ENCODE data around the gene SCNN1A. TPM values are rescaled to one million over a fixed set of nuclear protein-coding genes. Genes with fewer than 3 reads are reported as not detected.
A peak's percentile ranks its signal among the peaks of the same experiment; 100 is the strongest.

SCNN1A gene
- total RNA-seq, 1 experiment from 2014 or later: 111 TPM

- peaks cover 24 to 35% of the 10 kb centered on the region in 2 experiments for H3K4me1 Mint-ChIP-seq
- Histone ChIP-seq H3K27me3 (ENCODE audit: insufficient read depth, low read length) (no peaks in the 10 kb centered on the region), H4K8ac (replicated peaks; ENCODE audit: insufficient read length, low read depth, low read length) (no peak overlapping the region), H2BK120ac (ENCODE audit: low read depth, low read length, poor library complexity, severe bottlenecking) (no peak overlapping the region), H3K23ac (ENCODE audit: insufficient read length, low read depth, low read length) (no peak overlapping the region), H3K56ac (ENCODE audit: insufficient read length, low read depth, low read length) (no peak overlapping the region), H3K4me1 (ENCODE audit: insufficient read depth, low read length) (peaks cover 3% of the 10 kb centered on the region; the same call in 1 of the 2 replicates), H3K14ac (ENCODE audit: insufficient read depth, low read length) (no peak overlapping the region), H4K91ac (ENCODE audit: insufficient read length, low read depth, low read length) (no peak overlapping the region), H3K4me2 (ENCODE audit: insufficient read depth, insufficient read length, low read length) (peak overlapping the region; percentile 50), H2BK5ac (ENCODE audit: insufficient read length, low read length) (no peak overlapping the region), H2BK15ac (ENCODE audit: low read depth, low read length) (no peak overlapping the region), H4K5ac (ENCODE audit: insufficient read length, low read depth, low read length) (no peak overlapping the region), H4K20me1 (ENCODE audit: control insufficient read depth, insufficient read depth, insufficient read length) (no peaks in the 10 kb centered on the region), H3K4ac (ENCODE audit: low read depth, low read length) (no peak overlapping the region), H3K23me2 (ENCODE audit: insufficient read length, low read depth, low read length, poor library complexity, severe bottlenecking) (peaks cover 5% of the 10 kb centered on the region), H3K79me1 (ENCODE audit: insufficient read depth, low read depth, low read length, poor library complexity, severe bottlenecking) (no peaks in the 10 kb centered on the region), H3K79me2 (ENCODE audit: insufficient read depth, low read length) (no peaks in the 10 kb centered on the region), H3K18ac (ENCODE audit: insufficient read length, low read depth, low read length) (no peak overlapping the region), H3K27ac (ENCODE audit: insufficient read length, low read depth, low read length) (no peak overlapping the region), H3T11ph (ENCODE audit: low read length) (no peak overlapping the region), H3K9me3 (ENCODE audit: control insufficient read depth, low read depth, low read length) (no peaks in the 10 kb centered on the region), H2AK5ac (ENCODE audit: insufficient read length, low read length) (no peak overlapping the region), H3K9ac (ENCODE audit: extremely low read depth, insufficient read length, low read length) (no peak overlapping the region), H2BK12ac (ENCODE audit: insufficient read length, low read depth, low read length) (no peak overlapping the region), H2AFZ (ENCODE audit: low read length) (no peak overlapping the region), H2BK20ac (ENCODE audit: low read depth, low read length, poor library complexity, severe bottlenecking) (no peak overlapping the region)
- H3K36me3 Mint-ChIP-seq (ENCODE audit: insufficient read depth in 1 of 3, low read depth in 3 of 3): peaks cover 14 to 24% (median 23%) of the 10 kb centered on the region in 3 experiments; a peak in 6 of 7 replicates
- peak overlapping the region; percentile 67 to 81 for H3K4me3 Mint-ChIP-seq
- no CpG with 5 or more reads among the region's 43 CpGs for WGBS (ENCODE audit: extremely low coverage, insufficient read length, low lambda C conversion rate)
- 0 out of 3 replicates have a peak, but pooled peaks have one; percentile 17 for TF ChIP-seq CTCF (conservative IDR thresholded peaks at IDR 0.05)
- no peaks in the 10 kb centered on the region for H3K9me3 Mint-ChIP-seq
- no peak overlapping the region for H3K27ac Mint-ChIP-seq
- DNase-seq: peak; percentile 85
- peaks cover 22% of the 10 kb centered on the region for H3K27me3 Mint-ChIP-seq (ENCODE audit: low read depth)
Observed at GRCh38 chr12:6310771-6311610, 64.4 kb downstream of the SCNN1A start.

All from H9 (cell line).